ENCODE results near the gene CHSY1. TPM values are rescaled to one million over a fixed set of nuclear protein-coding genes. Genes with fewer than 3 reads are reported as not detected.

Gene CHSY1
- total and polyA plus RNA-seq, 10 of the 15 experiments (the other 5 are each of a cell fraction or from before 2014, with no cell fraction given): 1.4 to 31.2 (median 10.5) TPM

GRCh38 chr15:101294731-101295606 lies 43.1 kb upstream of the CHSY1 start, which contains the start of gene SNRPA1 (continued):
- TF ChIP-seq, protein P1, sequence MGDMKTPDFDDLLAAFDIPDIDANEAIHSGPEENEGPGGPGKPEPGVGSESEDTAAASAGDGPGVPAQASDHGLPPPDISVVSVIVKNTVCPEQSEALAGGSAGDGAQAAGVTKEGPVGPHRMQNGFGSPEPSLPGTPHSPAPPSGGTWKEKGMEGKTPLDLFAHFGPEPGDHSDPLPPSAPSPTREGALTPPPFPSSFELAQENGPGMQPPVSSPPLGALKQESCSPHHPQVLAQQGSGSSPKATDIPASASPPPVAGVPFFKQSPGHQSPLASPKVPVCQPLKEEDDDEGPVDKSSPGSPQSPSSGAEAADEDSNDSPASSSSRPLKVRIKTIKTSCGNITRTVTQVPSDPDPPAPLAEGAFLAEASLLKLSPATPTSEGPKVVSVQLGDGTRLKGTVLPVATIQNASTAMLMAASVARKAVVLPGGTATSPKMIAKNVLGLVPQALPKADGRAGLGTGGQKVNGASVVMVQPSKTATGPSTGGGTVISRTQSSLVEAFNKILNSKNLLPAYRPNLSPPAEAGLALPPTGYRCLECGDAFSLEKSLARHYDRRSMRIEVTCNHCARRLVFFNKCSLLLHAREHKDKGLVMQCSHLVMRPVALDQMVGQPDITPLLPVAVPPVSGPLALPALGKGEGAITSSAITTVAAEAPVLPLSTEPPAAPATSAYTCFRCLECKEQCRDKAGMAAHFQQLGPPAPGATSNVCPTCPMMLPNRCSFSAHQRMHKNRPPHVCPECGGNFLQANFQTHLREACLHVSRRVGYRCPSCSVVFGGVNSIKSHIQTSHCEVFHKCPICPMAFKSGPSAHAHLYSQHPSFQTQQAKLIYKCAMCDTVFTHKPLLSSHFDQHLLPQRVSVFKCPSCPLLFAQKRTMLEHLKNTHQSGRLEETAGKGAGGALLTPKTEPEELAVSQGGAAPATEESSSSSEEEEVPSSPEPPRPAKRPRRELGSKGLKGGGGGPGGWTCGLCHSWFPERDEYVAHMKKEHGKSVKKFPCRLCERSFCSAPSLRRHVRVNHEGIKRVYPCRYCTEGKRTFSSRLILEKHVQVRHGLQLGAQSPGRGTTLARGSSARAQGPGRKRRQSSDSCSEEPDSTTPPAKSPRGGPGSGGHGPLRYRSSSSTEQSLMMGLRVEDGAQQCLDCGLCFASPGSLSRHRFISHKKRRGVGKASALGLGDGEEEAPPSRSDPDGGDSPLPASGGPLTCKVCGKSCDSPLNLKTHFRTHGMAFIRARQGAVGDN (IDR thresholded peaks at IDR 0.05): peak; percentile 73
- no peak for TF ChIP-seq ZNF274 (IDR thresholded peaks at IDR 0.05; ENCODE audit: insufficient read depth, insufficient read length)
- peak; percentile 36; the same call in 1 of the 2 replicates for TF ChIP-seq PKNOX1 (IDR thresholded peaks at IDR 0.05)
- TF ChIP-seq STAT1 (conservative IDR thresholded peaks at IDR 0.05): no peak
- TF ChIP-seq RB1 (IDR thresholded peaks at IDR 0.05; ENCODE audit: borderline replicate concordance): peak; percentile 93
- 0 out of 2 replicates have a peak, but pooled peaks have one; percentile 22 for TF ChIP-seq PAX5 (IDR thresholded peaks at IDR 0.05; ENCODE audit: borderline replicate concordance, low read depth, low read length)
- TF ChIP-seq SUZ12 (IDR thresholded peaks at IDR 0.05; ENCODE audit: unreplicated experiment): no peak
- TF ChIP-seq, protein P2, sequence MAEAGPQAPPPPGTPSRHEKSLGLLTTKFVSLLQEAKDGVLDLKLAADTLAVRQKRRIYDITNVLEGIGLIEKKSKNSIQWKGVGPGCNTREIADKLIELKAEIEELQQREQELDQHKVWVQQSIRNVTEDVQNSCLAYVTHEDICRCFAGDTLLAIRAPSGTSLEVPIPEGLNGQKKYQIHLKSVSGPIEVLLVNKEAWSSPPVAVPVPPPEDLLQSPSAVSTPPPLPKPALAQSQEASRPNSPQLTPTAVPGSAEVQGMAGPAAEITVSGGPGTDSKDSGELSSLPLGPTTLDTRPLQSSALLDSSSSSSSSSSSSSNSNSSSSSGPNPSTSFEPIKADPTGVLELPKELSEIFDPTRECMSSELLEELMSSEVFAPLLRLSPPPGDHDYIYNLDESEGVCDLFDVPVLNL (IDR thresholded peaks at IDR 0.05; ENCODE audit: low read depth, low read length): peak; percentile 68; the same call in 1 of the 2 replicates
- TF ChIP-seq ASH2L (IDR thresholded peaks at IDR 0.05; ENCODE audit: borderline replicate concordance, low read depth): peak; percentile 88; the same call in 1 of the 2 replicates
- TF ChIP-seq MEF2A (IDR thresholded peaks at IDR 0.05; ENCODE audit: insufficient read depth, low read depth, low read length): peak; percentile 24; the same call in 1 of the 2 replicates
- TF ChIP-seq TAF1 (IDR thresholded peaks at IDR 0.05; ENCODE audit: borderline replicate concordance, low read depth, low read length): peak; percentile 84; the same call in 1 of the 2 replicates
- TF ChIP-seq CHD2 (IDR thresholded peaks at IDR 0.05; ENCODE audit: borderline replicate concordance, low read depth, low read length): peak; percentile 81
- TF ChIP-seq GATAD2B (conservative IDR thresholded peaks at IDR 0.05; ENCODE audit: low read depth): peak; percentile 95
- peak; percentile 72; the same call in 1 of the 2 replicates for TF ChIP-seq ZBTB40 (IDR thresholded peaks at IDR 0.05; ENCODE audit: borderline replicate concordance)
- TF ChIP-seq NBN (IDR thresholded peaks at IDR 0.05): 0 out of 2 replicates have a peak, but pooled peaks have one; percentile 67

Measured in GM12878 (cell line).